GM19239 (cell line): ENCODE results near the gene SLC46A1.
A peak's percentile ranks its signal among the peaks of the same experiment; 100 is the strongest.

Source experiments
- DNase-seq: peaks from one replicate; pipeline ENCODE4 v3.0.0; 2011; ENCODE audit warnings: low spot score; ENCODE audit not compliant: insufficient read length
- FAIRE-seq: peaks from 2 replicates; lab custom pipeline; 2011; peaks lifted over from hg19 to GRCh38; lab: Jason Lieb, UNC

The SLC46A1 gene

DNA sequence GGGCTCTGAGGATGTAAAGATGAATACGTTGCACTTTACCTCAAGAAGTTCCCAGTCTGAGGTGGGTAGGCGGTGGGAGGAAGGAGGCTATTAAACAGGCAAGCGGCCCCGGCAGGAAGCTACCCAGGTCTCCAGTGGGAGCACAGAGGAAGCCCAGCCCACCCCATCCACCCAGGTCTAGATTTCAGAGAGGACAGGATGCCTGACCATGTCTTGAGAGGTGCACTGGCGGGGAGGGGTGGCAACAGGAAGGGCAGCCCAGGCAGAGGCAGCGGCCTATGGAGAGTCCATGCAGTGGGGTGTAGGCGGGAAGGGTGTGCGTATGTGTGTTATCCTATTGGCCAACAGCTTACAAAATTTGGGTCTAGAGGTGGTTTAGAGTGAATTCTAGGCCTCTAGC is 20.6 kb downstream of the SLC46A1 start:
- DNase-seq, result no peak

DNA sequence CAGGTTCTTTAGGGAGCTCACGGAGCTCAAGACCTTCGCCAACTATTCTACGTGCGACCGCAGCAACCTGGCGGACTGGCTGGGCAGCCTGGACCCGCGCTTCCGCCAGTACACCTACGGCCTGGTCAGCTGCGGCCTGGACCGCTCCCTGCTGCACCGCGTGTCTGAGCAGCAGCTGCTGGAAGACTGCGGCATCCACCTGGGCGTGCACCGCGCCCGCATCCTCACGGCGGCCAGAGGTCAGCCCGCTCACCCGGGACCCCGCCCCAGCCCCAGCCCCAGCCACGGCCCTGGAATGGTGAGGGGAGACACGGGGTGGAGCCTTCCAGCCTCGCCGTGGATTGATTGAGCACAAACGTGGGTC is 21.0 kb downstream of the SLC46A1 start:
- FAIRE-seq (no peak), DNase-seq (no peak)

More for the DNA sequence above, 20.6 kb downstream of the SLC46A1 start:
- no peak for FAIRE-seq

DNA sequence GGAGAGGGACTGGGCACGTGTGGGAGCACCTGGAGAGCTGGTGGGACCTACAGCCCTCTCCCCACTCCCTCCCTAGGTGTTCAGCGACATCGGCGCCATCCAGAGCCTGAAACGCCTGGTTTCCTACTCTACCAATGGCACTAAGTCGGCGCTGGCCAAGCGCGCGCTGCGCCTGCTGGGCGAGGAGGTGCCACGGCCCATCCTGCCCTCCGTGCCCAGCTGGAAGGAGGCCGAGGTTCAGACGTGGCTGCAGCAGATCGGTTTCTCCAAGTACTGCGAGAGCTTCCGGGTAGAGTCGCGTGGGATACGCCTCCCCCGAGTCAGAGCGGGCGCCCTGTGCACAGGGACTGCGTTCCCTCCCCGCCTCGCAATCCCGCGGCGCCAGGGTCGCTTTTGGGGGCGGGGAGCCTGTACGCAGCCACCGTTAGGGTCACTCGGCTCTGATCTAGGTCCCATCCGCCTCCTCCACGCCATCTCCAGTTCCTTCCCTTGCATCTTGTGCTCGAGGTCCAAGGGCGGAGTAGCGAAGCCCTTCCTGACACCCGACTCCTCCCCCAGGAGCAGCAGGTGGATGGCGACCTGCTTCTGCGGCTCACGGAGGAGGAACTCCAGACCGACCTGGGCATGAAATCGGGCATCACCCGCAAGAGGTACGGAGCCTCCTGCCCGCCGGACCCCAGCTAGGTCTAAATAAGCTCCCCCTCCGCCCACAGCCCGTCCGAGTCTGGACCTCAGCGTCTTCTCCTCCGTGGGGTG is 21.6 kb downstream of the SLC46A1 start:
- peak; percentile 79 for FAIRE-seq
- DNase-seq, result peak; percentile 76

DNA sequence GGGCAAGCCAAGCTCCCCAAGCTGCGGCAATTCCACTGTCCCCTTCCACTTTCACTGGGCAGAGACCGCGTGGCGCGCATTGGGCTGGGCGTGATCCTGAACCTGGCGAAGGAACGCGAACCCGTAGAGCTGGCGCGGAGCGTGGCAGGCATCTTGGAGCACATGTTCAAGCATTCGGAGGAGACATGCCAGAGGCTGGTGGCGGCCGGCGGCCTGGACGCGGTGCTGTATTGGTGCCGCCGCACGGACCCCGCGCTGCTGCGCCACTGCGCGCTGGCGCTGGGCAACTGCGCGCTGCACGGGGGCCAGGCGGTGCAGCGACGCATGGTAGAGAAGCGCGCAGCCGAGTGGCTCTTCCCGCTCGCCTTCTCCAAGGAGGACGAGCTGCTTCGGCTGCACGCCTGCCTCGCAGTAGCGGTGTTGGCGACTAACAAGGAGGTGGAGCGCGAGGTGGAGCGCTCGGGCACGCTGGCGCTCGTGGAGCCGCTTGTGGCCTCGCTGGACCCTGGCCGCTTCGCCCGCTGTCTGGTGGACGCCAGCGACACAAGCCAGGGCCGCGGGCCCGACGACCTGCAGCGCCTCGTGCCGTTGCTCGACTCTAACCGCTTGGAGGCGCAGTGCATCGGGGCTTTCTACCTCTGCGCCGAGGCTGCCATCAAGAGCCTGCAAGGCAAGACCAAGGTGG is 24.7 kb downstream of the SLC46A1 start:
- DNase-seq (no peak), FAIRE-seq (no peak)

DNA sequence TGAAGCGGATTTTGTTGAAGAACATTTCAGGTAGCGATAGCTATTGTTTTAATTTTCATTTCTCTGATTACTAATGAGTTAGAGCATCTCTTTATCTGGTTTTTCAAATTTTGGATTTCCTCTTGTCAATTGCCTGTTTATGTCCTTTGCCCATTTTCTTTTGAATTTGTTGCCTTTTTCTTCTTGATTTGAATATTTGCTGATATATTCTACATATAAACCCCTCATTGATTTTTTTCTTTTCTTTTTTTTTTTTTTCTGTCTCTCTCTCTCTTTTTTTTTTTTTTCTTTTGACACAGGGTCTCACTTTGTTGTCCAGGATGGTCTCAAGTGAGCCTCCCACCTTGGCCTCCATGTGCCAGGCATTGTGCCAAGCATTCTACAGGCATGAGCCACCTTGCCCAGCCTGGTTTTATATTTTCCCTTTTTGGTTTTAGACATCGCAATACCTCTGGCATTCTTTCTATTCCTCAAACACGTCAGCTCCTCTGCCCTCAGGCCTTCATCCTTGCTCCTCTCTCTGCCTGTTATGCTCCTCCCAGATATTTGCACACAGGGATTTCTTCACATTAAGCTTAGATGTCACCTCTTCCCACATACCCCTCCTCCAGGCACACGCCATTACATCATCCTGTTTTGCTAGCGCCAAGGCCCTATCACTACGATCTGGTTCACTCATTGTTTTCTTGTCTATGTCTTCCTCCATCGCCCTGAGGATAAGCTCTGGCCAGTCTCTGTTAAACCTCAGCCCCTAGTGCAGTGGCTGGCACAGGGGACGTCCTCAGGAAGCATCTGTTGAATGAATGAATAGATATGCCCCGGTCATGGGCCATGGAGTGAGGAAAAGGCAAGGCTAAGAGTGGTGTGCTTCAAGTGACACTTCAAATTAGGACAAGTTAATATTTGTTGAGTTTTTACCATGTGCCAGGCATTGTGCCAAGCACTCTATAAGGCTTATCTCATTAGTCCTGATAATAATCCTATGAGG is 25.9 kb downstream of the SLC46A1 start:
- FAIRE-seq, result no peak
- DNase-seq, result no peak

DNA sequence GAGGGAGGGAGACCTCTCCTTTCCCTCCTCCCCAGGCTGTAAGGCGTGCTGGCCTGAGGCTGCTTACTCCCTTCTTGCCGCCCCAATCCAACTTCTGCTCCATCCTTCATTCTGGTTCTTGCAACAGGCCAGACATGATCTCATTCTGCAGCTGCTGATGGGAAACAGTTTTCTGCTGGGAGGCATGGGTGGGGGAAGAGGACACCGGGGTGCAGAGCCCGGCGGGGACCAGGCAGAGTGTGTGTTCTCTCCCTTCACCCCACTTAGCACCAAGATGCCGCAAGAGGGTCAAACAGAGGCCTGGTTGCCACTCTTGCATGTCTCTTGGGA is 33.1 kb downstream of the SLC46A1 start:
- DNase-seq, result no peak
- FAIRE-seq, result no peak

DNA sequence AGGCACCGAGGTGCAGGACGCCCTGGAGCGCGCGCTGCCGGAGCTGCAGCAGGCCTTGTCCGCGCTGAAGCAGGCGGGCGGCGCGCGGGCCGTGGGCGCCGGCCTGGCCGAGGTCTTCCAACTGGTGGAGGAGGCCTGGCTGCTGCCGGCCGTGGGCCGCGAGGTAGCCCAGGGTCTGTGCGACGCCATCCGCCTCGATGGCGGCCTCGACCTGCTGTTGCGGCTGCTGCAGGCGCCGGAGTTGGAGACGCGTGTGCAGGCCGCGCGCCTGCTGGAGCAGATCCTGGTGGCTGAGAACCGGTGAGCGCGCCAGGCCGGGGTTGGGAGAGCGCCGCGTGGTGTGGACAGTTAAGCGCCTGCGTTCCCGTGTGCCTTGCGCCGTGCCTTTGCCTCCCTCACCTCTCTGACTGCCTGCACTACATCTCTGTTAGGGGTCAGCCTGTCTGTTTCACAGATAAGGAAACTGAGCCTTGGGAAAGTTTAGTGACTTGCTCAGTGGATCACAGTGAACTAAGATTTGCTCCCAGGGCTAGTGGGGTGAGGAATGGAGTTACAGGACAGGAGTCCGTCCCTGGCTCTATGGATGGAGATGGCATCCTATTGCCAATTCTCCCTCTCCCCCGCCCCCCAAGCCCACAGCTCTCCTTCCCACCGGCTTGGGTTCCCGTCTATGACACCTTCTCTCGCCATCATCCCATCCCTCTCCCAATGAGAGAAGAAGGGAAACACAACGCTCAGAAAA is 33.6 kb downstream of the SLC46A1 start:
- no peak for FAIRE-seq
- DNase-seq, result no peak

DNA sequence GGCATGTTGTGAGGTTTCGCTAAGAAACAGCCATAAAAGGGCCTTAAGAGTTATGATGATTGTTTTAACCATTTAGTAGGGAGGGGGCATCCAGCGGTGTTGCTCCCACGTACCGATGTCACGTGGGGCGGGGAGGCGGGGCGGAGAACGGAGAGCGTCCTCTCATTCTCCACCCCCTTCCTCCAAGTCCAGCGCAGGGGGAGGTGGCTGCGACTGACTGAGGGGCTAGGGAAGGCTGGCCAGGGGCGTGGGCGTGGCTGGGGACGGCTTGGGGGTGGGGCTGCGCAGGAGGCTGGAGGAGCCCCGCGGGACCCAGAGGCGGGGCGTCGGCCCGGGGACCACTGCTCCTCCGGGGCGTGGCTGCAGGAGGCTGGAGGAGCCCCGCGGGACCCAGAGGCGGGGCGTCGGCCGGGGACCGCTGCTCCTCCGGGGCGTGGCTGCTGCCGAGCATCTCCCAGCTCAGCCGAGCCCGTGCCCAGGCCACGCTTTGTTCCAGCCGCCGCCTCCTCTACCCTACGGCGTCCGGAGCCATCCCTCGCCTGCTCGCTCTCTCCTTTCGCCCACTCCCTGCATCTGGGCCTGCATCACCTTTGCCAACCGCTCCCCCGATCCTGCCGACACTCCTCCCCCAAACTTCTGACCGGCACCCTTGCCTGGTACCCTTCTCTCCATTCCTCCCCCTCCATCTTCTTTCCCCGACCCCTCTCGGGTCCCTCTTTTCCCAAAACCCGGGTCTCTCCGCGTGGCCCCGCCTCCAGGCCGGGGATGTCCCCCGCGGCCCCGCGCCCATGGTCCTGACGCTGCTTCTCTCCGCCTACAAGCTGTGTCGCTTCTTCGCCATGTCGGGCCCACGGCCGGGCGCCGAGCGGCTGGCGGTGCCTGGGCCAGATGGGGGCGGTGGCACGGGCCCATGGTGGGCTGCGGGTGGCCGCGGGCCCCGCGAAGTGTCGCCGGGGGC is 34.5 kb downstream of the SLC46A1 start, which contains the start of gene SARM1:
Gene SARM1, plus strand, starts transcription at position 450 of the 958 bp plus-strand sequence. Its CDS starts 339 bp downstream, at position 789.
- peak; percentile 81 for FAIRE-seq
- peak; percentile 96 for DNase-seq

DNA sequence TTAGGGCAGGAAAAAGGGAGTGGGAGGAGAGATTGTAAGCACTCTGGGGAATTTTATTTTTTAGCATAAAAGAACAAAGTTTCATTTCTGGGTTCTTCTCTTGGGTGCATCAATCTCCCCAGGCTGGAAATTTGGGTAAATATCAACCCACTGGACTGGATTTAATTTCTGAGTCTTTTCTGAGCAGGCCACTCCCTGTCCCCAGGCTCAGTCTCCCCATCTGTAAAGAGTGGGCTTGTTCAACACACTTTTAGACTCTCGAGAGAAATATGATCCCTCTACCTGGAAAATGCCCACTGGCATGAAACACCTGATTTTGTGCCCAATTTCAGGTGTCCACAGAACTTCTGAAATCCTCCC is 35.3 kb downstream of the SLC46A1 start:
- FAIRE-seq (no peak), DNase-seq (no peak)

DNA sequence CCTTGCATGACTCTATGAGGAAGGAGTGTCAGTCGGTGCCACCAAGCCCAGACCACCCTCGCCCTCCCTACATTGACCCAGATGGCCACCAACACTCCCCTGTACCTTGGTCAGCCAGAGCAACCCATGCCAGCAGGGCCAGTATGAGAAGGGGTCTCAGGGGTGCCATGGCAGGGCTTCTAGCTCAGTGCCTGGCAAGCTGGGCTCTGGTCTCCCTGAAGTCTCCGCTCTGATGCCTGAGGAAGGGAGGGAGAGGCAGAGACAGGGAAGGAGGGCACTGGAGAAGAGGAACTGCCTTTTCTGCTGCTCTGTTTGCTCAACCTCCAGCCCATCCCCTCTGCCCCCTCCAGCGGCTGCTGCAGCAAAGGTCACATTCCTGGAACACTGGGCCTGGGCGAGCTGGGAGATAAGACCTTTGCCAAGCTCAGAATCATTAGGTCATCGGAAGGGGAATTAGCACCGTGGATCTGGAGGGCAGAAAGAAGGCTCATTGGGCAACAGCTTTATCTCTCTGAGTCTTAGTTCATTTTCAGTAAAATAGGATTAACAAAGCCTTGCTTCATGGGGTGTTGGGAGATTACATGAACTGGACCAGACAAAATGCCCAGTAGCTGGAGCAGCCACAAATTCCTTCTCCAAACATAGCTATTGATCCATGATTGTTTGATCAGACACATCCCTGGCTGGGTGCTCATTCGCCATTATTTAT is 35.8 kb downstream of the SLC46A1 start, which contains the start of gene VTN:
Gene VTN, minus strand, starts transcription at position 273 of the 709 bp plus-strand sequence. Its CDS starts 104 bp downstream, at position 169.
- FAIRE-seq (no peak), DNase-seq (no peak)

DNA sequence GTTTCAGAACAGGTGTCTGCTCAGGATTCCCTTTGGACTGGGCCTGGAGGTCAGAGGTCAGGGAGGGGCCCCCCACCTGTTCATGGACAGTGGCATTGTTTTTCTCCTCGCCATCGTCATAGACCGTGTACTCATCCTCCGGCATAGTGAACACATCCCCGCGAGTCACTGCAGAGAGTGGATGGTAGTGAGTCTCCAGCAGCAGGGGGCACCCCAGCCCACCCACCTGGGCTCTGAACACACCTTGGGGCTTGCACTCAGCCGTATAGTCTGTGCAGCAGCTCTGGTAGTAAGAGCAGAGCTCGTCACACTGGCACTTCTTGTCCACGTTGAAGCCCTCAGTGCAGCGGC is 36.4 kb downstream of the SLC46A1 start:
- no peak for DNase-seq
- FAIRE-seq, result no peak

DNA sequence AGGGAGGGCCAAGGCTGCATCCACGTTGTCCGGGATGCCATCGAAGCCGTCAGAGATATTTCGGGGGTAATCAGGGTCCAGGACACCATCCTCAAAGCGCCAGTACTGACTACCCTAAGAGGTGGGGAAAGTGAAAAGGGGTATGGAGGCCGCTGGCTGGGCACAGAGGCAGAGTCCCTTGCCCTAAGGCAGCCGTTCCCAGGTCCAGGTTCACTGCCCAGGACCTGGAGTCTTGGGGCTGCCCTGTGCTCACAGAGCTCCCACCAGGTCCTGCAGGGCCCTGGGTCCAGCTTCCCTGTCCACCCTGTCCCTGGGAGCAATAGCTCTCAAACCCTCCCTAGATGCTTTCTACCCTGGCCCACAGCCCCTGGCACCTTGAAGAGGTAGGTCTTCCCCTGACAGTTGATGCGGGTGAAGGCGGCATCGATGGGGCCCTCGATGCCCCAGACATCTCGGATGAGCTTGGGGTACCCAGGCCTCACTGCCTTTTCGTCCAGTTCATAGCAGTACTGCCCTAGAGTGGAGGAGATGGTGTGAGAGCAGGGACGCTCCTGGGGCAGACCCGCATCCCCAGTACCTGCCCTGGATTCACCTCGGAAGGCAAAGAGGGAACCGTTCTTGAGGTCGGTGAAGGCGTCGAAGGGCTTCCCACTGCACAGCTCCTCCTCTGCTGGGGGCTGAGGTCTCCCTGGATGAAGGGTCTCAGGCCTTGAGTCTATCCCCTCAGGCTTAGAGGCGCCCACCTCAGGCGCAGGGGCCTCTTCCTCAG is 36.9 kb downstream of the SLC46A1 start:
- no peak for FAIRE-seq
- DNase-seq, result no peak

DNA sequence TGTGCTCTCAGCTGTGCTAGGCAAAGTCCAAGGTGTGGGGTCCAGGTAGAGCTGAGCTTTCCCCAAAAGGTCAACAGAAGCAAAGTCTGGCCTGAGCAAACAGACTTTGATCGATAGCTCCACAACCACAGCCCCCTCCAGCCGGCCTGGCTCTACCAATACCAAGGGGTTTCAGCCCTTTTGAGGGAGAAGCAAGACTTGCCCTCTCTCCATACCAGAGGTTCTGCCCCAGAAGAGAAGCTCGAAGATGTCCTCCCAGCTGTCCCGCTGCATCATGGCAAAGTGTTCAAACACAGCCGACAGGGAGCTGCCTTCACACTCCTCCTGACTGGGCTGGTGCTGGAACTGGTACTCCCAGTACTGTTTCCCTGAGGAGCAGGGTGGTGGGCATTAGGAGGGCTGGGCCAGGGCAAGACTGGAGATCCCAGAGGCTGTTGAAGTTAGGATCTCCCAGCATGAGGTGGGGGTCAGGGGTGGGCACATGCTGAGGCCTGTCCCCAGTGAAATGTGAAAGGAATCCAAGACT is 37.6 kb downstream of the SLC46A1 start:
- DNase-seq, result no peak
- no peak for FAIRE-seq

DNA sequence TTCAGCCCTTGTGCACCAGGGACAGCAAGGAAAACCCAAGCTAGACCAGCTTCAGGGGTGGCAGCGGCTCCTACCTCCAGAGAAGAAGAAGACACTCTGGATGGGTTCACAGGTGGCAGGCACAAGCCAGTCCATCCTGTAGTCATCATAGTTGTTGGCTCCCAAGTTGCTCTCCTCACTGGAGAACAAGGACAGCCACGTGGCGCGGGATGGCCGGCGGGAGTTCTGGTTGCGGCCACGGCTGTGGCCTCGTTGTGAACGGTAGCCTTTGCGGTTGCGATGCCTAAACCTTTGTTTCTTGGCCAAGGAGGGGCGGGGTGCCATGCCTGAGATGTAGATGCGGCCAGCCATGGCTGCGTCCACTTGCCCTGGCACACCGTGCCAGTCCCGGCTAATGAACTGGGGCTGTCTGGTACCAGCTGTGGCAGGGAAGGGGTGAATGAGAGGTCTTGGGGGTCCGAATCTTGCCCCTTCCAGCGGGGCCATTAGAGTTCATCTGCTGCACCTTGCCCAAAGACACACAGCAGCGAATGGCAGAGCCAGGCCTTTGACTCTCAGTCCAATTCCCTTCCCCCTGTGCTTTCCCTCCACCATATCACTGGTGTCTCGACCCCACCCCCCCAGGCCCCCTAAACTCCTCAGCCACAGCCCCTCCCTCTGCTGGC is 38.2 kb downstream of the SLC46A1 start:
- DNase-seq (no peak), FAIRE-seq (no peak)

DNA sequence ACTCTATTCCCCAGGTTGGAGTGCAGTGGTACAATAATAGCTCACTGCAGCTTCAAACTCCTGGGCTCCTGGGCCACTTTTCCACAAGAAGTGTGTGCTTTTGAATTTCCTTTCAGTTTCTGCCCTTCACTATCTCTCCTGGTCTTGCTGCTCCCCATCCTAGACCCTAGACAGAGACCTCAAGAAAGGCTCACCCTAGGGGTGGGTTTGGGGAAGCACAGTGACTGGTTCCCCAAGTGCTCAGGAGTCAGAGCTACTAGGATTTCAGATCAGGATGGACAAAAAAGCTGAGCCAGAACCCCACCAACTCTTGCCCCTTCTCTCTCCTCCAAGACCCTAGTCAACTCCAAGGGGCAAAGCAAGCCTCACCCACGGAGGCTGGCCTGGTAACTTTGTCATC is 39.4 kb downstream of the SLC46A1 start:
- no peak for FAIRE-seq

DNA sequence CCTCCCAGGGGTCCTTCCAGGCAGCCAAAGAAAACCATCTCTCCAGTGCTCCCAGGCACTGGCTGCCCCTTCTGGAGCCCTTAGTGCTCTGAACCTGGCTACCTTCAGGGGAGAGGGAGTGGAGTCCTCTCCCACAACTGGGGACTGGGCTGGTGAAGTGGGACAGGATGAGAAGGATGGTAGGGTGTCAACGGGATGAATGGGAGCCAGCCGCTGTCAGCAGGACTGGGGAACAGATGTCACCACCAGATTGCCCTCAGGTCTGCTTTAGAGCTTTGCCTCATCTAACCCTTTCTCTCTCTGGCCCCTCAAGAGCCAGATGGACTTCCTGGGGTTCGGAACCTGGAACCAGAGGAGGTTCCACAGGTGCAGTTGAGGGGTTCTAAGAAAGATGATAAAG is 40.5 kb downstream of the SLC46A1 start:
- DNase-seq (no peak), FAIRE-seq (no peak)

More for the DNA sequence above, 39.4 kb downstream of the SLC46A1 start:
- DNase-seq, result no peak
